Left lung (tissue), 14 donors: Measurements from ENCODE around the gene NOS2. TPM values are rescaled to one million over a fixed set of nuclear protein-coding genes. Genes with fewer than 3 reads are reported as not detected.
"Not testable (repeated sequence)": the region's sequence is repeated elsewhere in the genome, so short reads cannot be mapped to it uniquely, and the experiment has no call there.

Experiments
- ATAC-seq: fragments of 200-7000 bp; cut with Tn5 transposase; one replicate; pipeline ENCODE4 v1.9.1; 2020; ENCODE audit warnings: moderate library complexity
- DNase-seq, 4 donors: peaks; one replicate each; pipeline ENCODE4 v3.0.0-alpha.2; 2013 to 2020
- H3K27ac ChIP-seq, 2 donors: fragments of 200-600 bp; sonication (generic) in 1 of 2; one replicate each; pipeline versions ENCODE4 v1.5.0 to v1.8.0; 2020 to 2021
- H3K27me3 ChIP-seq, 2 donors: fragments of 200-600 bp; sonication (generic) in 1 of 2; one replicate each; pipeline versions ENCODE4 v1.5.0 to v1.8.0; 2020 to 2021
- H3K36me3 ChIP-seq, 2 donors: fragments of 200-600 bp; sonication (generic) in 1 of 2; one replicate each; pipeline versions ENCODE4 v1.5.0 to v1.8.0; 2020 to 2021
- H3K4me1 ChIP-seq, 2 donors: fragments of 200-600 bp; one replicate each; pipeline ENCODE4 v1.8.0; 2021
- H3K4me3 ChIP-seq, 2 donors: fragments of 200-600 bp; sonication (generic) in 1 of 2; one replicate each; pipeline versions ENCODE4 v1.5.0 to v1.8.0; 2020 to 2021; ENCODE audit warnings: mild to moderate bottlenecking in 1 of 2
- H3K9me3 ChIP-seq, 2 donors: fragments of 200-600 bp; sonication (generic) in 1 of 2; one replicate each; pipeline versions ENCODE4 v1.5.0 to v1.8.0; 2020 to 2021
- intact Hi-C, 2 donors: fragments of 100-400 bp; cut with DNase I; formaldehyde crosslinking; loops; one replicate each; pipeline versions ENCODE4 v1.11.2 to v1.14.2; 2022
- long read RNA-seq, 12 donors: library from polyadenylated mRNA in 2 of 12; unstranded in 2 of 12; transcript quantifications; one replicate each; pipeline ENCODE4 v2.0.0 and lab custom pipeline, GENCODE V29; 2019 to 2026
- polyA plus RNA-seq, 6 donors: library from polyadenylated mRNA; unstranded; fragments of 120-200 nt; gene quantifications; one replicate each; pipeline ENCODE4 v1.2.1, GENCODE V29; 2013; ENCODE audit not compliant: insufficient read length in 6 of 6
- total RNA-seq, 2 donors: library from RNA; stranded (reverse); fragmentation: NEBNext Ultra II Directional; extraction: Animal tissue kit (Norgen Biotek cat#: 25700); gene quantifications; one replicate each; pipeline ENCODE4 v1.2.1, GENCODE V29; 2021
- TF ChIP-seq, protein P1 (sequence below), 2 donors: fragments of 200-600 bp; sonication (generic) in 1 of 2; IDR thresholded peaks; one replicate each; pipeline versions ENCODE4 v1.5.0 to v1.8.0; 2021; ENCODE audit warnings: antibody characterized with exemption in 2 of 2
- donor health status: DM: no; HTN: yes; CAD: no.
- donor health status: DM: no; HTN: no; CAD: no.

The NOS2 gene
- total RNA-seq: under 1 TPM; 0.34 to 0.70 TPM
- polyA plus RNA-seq: 1 to 10 TPM; 1.2 to 2.3 (median 2.0) TPM
- long read RNA-seq, donor 1: 0 reads
- long read RNA-seq, donor 2: 0 reads
- long read RNA-seq, donor 3: 0 reads
- long read RNA-seq, donor 4: 0 reads
- long read RNA-seq, donor 5: 0 reads
- long read RNA-seq, donor 6: 0 reads
- long read RNA-seq, donor 7: 0 reads
- long read RNA-seq, donor 8: 0 reads
- long read RNA-seq, donor 9: 0 reads
- long read RNA-seq, donor 10: 0 reads
- long read RNA-seq, donor 11: 0 reads
- long read RNA-seq, donor 12: 0 reads

- intact Hi-C loops: no loop called here
- Histone ChIP-seq H3K36me3 (no peaks in the 10 kb centered on the region), H3K4me1 (peaks cover 0 to 4% of the 10 kb centered on the region in 2 donors), H3K9me3 (no peaks in the 10 kb centered on the region), H3K27me3 (peaks cover 0 to 15% of the 10 kb centered on the region in 2 donors), H3K27ac (no peak within 1 kb of the TSS), H3K4me3 (no peak within 1 kb of the TSS)
- TF ChIP-seq, protein P1, sequence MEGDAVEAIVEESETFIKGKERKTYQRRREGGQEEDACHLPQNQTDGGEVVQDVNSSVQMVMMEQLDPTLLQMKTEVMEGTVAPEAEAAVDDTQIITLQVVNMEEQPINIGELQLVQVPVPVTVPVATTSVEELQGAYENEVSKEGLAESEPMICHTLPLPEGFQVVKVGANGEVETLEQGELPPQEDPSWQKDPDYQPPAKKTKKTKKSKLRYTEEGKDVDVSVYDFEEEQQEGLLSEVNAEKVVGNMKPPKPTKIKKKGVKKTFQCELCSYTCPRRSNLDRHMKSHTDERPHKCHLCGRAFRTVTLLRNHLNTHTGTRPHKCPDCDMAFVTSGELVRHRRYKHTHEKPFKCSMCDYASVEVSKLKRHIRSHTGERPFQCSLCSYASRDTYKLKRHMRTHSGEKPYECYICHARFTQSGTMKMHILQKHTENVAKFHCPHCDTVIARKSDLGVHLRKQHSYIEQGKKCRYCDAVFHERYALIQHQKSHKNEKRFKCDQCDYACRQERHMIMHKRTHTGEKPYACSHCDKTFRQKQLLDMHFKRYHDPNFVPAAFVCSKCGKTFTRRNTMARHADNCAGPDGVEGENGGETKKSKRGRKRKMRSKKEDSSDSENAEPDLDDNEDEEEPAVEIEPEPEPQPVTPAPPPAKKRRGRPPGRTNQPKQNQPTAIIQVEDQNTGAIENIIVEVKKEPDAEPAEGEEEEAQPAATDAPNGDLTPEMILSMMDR (IDR thresholded peaks at IDR 0.05): no peak
- no peak for DNase-seq
- no peak for ATAC-seq
These were observed at the start of gene NOS2 for GRCh38 chr17:27800522-27800921. NOS2 (minus strand) TSS chr17:27800529; CDS start chr17:27798809, 1,720 bp downstream.

- DNase-seq (no peak), ATAC-seq (no peak)
- no peaks in the 10 kb centered on the region for H3K9me3 ChIP-seq
- TF ChIP-seq, protein P1 (IDR thresholded peaks at IDR 0.05): no peak
- intact Hi-C loops: no loop called here
- H3K4me3 ChIP-seq: no peak overlapping the region
- no peaks in the 10 kb centered on the region for H3K27me3 ChIP-seq
- peaks cover 0 to 6% of the 10 kb centered on the region in 2 donors for H3K4me1 ChIP-seq
- H3K27ac ChIP-seq: no peak overlapping the region
- no peaks in the 10 kb centered on the region for H3K36me3 ChIP-seq
These were observed 49.3 kb upstream of the NOS2 start for GRCh38 chr17:27849474-27850185.

DNA sequence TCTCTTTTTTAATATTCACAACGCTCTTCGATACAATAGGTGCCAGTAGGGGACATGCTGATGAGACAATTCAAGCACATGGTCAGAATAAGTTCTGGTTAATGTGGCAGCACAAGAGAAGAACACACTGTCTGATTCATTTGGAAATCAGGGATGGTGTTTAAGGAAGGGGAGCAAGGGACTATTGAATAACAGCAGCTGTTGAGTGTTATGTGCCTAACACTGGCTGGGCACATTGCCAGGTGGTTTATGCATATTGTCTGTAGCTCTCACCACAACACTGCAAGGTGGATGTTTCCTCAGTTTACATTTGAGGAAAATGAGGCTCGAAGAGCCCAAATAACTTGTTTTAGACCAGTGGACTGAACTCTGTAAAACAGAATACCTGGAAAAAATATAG lies 48.6 kb upstream of the NOS2 start:
- ATAC-seq (no peak), DNase-seq (no peak)
- H3K4me1 ChIP-seq: peaks cover 0 to 6% of the 10 kb centered on the region in 2 donors
- TF ChIP-seq, protein P1 (IDR thresholded peaks at IDR 0.05): no peak
- no peak overlapping the region for H3K27ac ChIP-seq
- H3K27me3 ChIP-seq: no peaks in the 10 kb centered on the region
- intact Hi-C loops: no loop called here
- H3K4me3 ChIP-seq: no peak overlapping the region
- H3K9me3 ChIP-seq: no peaks in the 10 kb centered on the region
- H3K36me3 ChIP-seq: no peaks in the 10 kb centered on the region

- H3K4me1 ChIP-seq, H3K4me3 ChIP-seq, DNase-seq, ATAC-seq, intact Hi-C loops, H3K27ac ChIP-seq, H3K27me3 ChIP-seq, H3K36me3 ChIP-seq, H3K9me3 ChIP-seq: not testable (repeated sequence)
These were observed 46.5 kb upstream of the NOS2 start for GRCh38 chr17:27846808-27847307.

DNA sequence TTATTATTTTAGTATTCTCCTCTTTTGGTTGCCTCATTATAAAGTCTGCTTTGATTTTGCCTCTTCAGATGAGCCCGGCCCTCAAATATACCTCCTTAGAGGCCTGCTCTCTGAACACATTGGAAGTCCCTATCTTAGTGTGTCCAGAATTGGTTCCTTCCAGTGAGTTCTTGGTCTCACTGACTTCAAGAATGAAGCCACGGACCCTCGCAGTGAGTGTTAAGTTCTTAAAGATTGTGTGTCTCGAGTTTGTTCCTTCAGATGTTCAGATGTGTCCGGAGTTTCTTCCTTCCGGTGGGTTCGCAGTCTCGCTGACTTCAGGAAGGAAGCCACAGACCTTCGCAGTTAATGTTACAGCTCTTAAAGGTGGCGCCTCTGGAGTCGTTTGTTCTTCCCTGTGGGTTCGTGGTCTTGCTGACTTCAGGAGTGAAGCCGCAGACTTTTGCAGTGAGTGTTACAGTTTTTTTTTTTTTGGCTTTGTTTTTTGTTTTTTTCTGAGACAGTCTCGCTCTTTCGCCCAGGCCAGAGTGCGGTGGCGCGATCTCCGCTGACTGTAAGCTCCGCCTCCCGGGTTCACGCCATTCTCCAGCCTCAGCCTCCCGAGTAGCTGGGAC lies 45.8 kb upstream of the NOS2 start:
- intact Hi-C loops: no loop called here
- no peak overlapping the region for H3K4me3 ChIP-seq
- TF ChIP-seq, protein P1 (IDR thresholded peaks at IDR 0.05): no peak
- no peak overlapping the region for H3K27ac ChIP-seq
- DNase-seq (no peak), ATAC-seq (no peak)
- no peaks in the 10 kb centered on the region for H3K9me3 ChIP-seq
- no peaks in the 10 kb centered on the region for H3K36me3 ChIP-seq
- no peaks in the 10 kb centered on the region for H3K27me3 ChIP-seq
- H3K4me1 ChIP-seq: peaks cover 0 to 6% of the 10 kb centered on the region in 2 donors
